Cardiac muscle cell (in vitro differentiated cells and primary cell): ENCODE data around the gene ANKRD40CL. TPM values are rescaled to one million over a fixed set of nuclear protein-coding genes. Genes with fewer than 3 reads are reported as not detected.

Experiments
- DNase-seq, 2 donors: peaks; one replicate each; pipeline versions ENCODE4 v3.0.0 to v3.0.0-alpha.2; 2010 to 2017; ENCODE audit warnings: low read depth in 1 of 2, low spot score in 1 of 2
- H3K27ac ChIP-seq: fragments of 200-600 bp; sonication (generic); 2 replicates; pipeline ENCODE4 v1.5.1; 2016
- H3K27me3 ChIP-seq: fragments of 200-600 bp; sonication (generic); 2 replicates; pipeline ENCODE4 v1.6.0; 2016; ENCODE audit warnings: control low read depth
- H3K36me3 ChIP-seq: fragments of 200-600 bp; sonication (generic); 2 replicates; pipeline ENCODE4 v1.5.1; 2016; ENCODE audit warnings: control low read depth
- H3K4me1 ChIP-seq: fragments of 200-600 bp; sonication (generic); 2 replicates; pipeline ENCODE4 v1.8.1; 2017; ENCODE audit warnings: low read depth, mild to moderate bottlenecking, mixed run types
- H3K4me3 ChIP-seq: fragments of 200-600 bp; sonication (generic); 2 replicates; pipeline ENCODE4 v1.5.1; 2016; ENCODE audit warnings: mild to moderate bottlenecking
- H3K9me3 ChIP-seq: fragments of 200-600 bp; sonication (generic); 2 replicates; pipeline ENCODE4 v1.5.1; 2017; ENCODE audit warnings: low read depth, mild to moderate bottlenecking, control low read depth
- polyA plus RNA-seq: library from polyadenylated mRNA; unstranded; fragments of >200 nt; fragmentation: Nextera tagmentation; extraction: Ambion mirVana; gene quantifications from 2 replicates; pipeline ENCODE4 v1.2.1, GENCODE V29; 2016
- total RNA-seq: library from RNA; depleted of rRNA; stranded (reverse); fragments of >200 nt; gene quantifications from 2 replicates; pipeline ENCODE4 v1.2.3, GENCODE V29; 2016
- TF ChIP-seq, protein P1 (sequence below): IDR thresholded peaks from 2 replicates; pipeline ENCODE4 v1.5.1; 2012; ENCODE audit warnings: low read depth, mild to moderate bottlenecking, low read length

The ANKRD40CL gene
- total and polyA plus RNA-seq, 2 experiments from 2014 or later, result not detected

DNA sequence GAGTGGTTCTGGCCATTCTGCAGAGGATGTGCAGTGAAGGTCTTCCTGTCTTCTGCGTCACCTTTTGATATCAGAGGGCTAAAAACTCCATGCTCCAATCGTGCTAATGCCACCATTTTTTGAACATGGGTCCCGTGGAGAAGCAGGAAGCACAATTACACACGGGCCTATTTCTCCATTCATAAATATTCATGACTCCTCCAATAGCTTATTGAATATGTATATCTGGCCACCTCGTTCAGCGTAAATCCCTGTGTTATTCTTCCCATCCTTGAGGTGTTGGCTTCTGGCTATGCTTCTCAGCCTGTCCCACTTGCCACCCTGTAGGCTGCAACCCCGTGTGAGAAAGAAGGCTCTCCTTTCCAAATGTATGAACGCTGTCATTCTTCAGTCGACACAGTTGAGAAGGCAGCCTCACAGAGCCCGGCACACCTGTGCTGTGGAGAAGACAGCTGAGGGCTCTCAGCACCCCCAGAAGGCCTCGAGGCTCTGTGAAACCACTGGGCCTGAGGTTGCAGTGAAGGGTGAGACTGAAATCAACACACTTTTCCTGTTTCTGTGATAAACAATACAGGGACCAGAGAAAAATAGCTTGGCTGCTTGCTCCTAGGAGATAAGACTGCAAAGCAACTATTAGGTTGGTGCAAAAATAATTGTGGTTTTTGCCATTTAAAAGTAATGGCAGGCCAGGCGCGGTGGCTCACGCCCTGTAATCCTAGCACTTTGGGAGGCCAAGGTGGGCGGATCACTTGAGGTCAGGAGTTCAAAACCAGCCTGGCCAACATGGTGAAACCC lies 4.9 kb upstream of the ANKRD40CL start:
- no peak for DNase-seq
- Histone ChIP-seq H3K4me3 (no peak overlapping the region), H3K4me1 (no peaks in the 10 kb centered on the region)

DNA sequence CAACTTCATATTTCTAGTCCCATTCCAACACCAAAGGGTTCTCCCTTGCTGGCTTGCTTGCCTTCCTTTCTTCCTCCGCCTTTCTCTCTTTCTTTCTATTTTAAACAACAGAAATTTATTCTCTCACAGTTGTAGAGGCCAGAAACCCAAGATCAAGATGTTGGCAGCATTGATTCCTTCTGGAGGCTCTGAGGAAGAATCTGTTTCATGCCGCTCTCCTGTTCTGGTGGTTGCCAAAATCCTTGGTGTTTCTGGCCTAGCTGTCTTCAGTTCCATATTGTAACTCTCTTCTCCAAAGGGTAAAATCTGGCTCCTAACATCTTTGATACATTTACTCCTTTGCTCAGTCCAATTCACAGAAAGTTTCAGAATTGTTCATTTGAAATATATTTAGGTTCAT lies 3.0 kb upstream of the ANKRD40CL start:
- Histone ChIP-seq H3K9me3 (no peaks in the 10 kb centered on the region), H3K36me3 (no peaks in the 10 kb centered on the region), H3K27me3 (no peaks in the 10 kb centered on the region), H3K4me3 (no peak overlapping the region), H3K4me1 (peaks cover 12% of the 10 kb centered on the region), H3K27ac (no peak overlapping the region)
- TF ChIP-seq, protein P1, sequence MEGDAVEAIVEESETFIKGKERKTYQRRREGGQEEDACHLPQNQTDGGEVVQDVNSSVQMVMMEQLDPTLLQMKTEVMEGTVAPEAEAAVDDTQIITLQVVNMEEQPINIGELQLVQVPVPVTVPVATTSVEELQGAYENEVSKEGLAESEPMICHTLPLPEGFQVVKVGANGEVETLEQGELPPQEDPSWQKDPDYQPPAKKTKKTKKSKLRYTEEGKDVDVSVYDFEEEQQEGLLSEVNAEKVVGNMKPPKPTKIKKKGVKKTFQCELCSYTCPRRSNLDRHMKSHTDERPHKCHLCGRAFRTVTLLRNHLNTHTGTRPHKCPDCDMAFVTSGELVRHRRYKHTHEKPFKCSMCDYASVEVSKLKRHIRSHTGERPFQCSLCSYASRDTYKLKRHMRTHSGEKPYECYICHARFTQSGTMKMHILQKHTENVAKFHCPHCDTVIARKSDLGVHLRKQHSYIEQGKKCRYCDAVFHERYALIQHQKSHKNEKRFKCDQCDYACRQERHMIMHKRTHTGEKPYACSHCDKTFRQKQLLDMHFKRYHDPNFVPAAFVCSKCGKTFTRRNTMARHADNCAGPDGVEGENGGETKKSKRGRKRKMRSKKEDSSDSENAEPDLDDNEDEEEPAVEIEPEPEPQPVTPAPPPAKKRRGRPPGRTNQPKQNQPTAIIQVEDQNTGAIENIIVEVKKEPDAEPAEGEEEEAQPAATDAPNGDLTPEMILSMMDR, result no peak
- no peak for DNase-seq

More for the DNA sequence above, 4.9 kb upstream of the ANKRD40CL start:
- H3K27ac ChIP-seq, result no peak overlapping the region
- no peaks in the 10 kb centered on the region for H3K9me3 ChIP-seq
- H3K36me3 ChIP-seq, result no peaks in the 10 kb centered on the region
- H3K27me3 ChIP-seq, result no peaks in the 10 kb centered on the region
- TF ChIP-seq, protein P1, result no peak

DNA sequence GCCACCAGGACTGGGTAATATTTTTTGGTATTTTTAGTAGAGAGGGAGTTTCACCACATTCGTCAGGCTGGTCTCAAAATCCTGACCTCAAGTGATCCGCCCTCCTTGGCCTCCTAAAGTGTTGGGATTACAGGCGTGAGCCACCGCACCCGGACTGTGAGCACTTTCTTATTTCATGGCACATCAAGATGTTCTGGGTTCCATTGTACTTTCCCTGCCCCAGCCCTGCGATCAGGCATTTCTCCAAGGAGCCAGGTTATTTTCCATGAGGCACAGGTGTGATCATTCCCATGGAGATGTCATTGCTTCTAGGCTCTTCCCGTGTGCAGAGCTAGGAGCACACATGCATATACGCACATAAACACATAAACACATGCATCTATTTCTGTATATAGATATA lies 2.6 kb upstream of the ANKRD40CL start:
- H3K4me3 ChIP-seq, result no peak overlapping the region
- no peaks in the 10 kb centered on the region for H3K36me3 ChIP-seq
- no peak for DNase-seq
- H3K27ac ChIP-seq, result no peak overlapping the region
- no peaks in the 10 kb centered on the region for H3K9me3 ChIP-seq
- peaks cover 15% of the 10 kb centered on the region for H3K4me1 ChIP-seq
- no peaks in the 10 kb centered on the region for H3K27me3 ChIP-seq
- TF ChIP-seq, protein P1, result no peak

DNA sequence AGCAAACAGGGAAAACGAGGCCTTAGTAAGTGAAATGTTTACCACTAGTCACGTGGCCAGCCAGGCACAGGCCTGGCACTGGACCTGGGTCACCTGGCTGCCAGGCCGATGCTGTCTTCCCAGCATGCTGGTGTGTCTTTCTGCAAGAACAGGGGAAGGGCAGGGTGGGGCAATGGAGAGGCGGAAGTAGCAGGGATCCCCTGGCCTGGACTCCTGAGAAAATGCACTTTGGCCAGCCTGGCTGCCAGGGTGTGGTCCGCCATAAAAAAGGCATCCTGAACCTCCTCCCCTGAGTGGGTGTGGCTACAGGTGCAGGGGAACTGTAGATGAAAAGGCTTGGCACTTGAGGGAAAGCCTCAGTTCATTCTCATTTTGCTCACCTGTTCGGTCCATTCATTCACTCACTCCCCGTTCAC lies 1.0 kb upstream of the ANKRD40CL start:
- no peak overlapping the region for H3K4me3 ChIP-seq
- no peaks in the 10 kb centered on the region for H3K36me3 ChIP-seq
- TF ChIP-seq, protein P1, result no peak
- H3K4me1 ChIP-seq, result peaks cover 31% of the 10 kb centered on the region
- no peaks in the 10 kb centered on the region for H3K27me3 ChIP-seq
- DNase-seq, result no peak
- H3K9me3 ChIP-seq, result no peaks in the 10 kb centered on the region
- no peak overlapping the region for H3K27ac ChIP-seq

DNA sequence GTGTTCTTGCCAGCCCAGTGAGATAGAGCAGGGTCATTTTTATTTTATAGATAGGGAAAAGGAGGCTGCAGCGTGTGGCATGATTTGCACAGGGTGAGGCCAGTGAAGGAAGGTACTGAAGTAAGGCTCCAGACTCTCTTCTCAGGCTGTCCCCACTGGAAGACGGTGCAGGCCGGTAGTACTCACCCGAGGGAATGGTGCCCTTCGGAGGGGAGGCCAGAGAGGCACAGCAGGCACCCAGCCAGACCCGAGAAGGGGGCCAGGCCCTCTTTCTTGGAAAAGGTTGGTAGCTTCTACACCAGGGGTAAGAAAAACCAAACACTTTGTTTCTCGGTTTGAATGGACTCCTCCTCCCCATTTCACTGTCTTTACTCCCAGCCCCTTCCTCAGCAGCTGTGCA lies 288 bp downstream of the ANKRD40CL start:
- Histone ChIP-seq H3K4me1 (peaks cover 32% of the 10 kb centered on the region), H3K36me3 (no peaks in the 10 kb centered on the region), H3K9me3 (no peaks in the 10 kb centered on the region), H3K27me3 (no peaks in the 10 kb centered on the region), H3K4me3 (no peak overlapping the region), H3K27ac (no peak overlapping the region)
- TF ChIP-seq, protein P1, result no peak
- no peak for DNase-seq
